Heart left ventricle (tissue), 16 donors: ENCODE data around the gene SLC6A13. TPM values are rescaled to one million over a fixed set of nuclear protein-coding genes. Genes with fewer than 3 reads are reported as not detected.

Source experiments
- ATAC-seq, 4 donors: fragments of 200-7000 bp; cut with Tn5 transposase; one replicate each; pipeline ENCODE4 v1.9.1; 2020 to 2022; ENCODE audit warnings: moderate library complexity in 4 of 4, mild to moderate bottlenecking in 3 of 4, moderate number of reproducible peaks in 1 of 4
- DNase-seq, 5 donors: peaks; one replicate each; pipeline ENCODE4 v3.0.0-alpha.2; 2020
- H3K27ac ChIP-seq, 12 donors: fragments of 200-600 bp; sonication (generic) in 4 of 12; one replicate each; pipeline versions ENCODE4 v1.5.0 to v1.8.0; 2016 to 2022; ENCODE audit warnings: mild to moderate bottlenecking in 2 of 12
- H3K27me3 ChIP-seq, 9 donors: fragments of 200-600 bp; sonication (generic) in 2 of 9; one replicate each; pipeline versions ENCODE4 v1.5.1 to v1.8.0; 2016 to 2022; ENCODE audit warnings: mild to moderate bottlenecking in 3 of 9
- H3K36me3 ChIP-seq, 9 donors: fragments of 200-600 bp; sonication (generic) in 2 of 9; one replicate each; pipeline versions ENCODE4 v1.5.0 to v1.8.0; 2018 to 2022; ENCODE audit warnings: mild to moderate bottlenecking in 2 of 9
- H3K4me1 ChIP-seq, 12 donors: fragments of 200-600 bp; sonication (generic) in 4 of 12; one replicate each; pipeline versions ENCODE4 v1.5.0 to v1.8.0; 2016 to 2022; ENCODE audit warnings: mild to moderate bottlenecking in 3 of 12
- H3K4me3 ChIP-seq, 12 donors: fragments of 200-600 bp; sonication (generic) in 4 of 12; one replicate each; pipeline versions ENCODE4 v1.5.0 to v1.8.0; 2017 to 2022; ENCODE audit warnings: mild to moderate bottlenecking in 9 of 12, moderate library complexity in 4 of 12
- H3K9me3 ChIP-seq, 12 donors: fragments of 200-600 bp; sonication (generic) in 4 of 12; one replicate each; pipeline versions ENCODE4 v1.5.0 to v1.8.0; 2016 to 2022; ENCODE audit warnings: mild to moderate bottlenecking in 1 of 12
- POLR2A ChIP-seq, 2 donors: fragments of 450-650 bp; IDR thresholded peaks; one replicate each; pipeline ENCODE4 v1.6.1; 2017; ENCODE audit warnings: antibody characterized with exemption in 2 of 2, mild to moderate bottlenecking in 2 of 2, moderate library complexity in 2 of 2
- WGBS, 4 donors: extraction: QIAGEN DNeasy Blood & Tissue Kit in 2 of 4; methylation state at CpG; one replicate each; pipeline versions ENCODE4 v1.1.5 to v1.1.7; 2013 to 2018; 5-methylcytosine and 5-hydroxymethylcytosine counted together
- intact Hi-C, 10 donors: fragments of 100-400 bp; cut with DNase I; formaldehyde crosslinking; loops; one replicate each; pipeline versions ENCODE4 v1.11.1 to v1.14.2; 2022
- polyA plus RNA-seq, 2 donors: library from polyadenylated mRNA; stranded (reverse); fragments of 200-250 nt; gene quantifications; one replicate each; pipeline ENCODE4 v1.2.3, GENCODE V29; 2013
- total RNA-seq, 9 donors: library from RNA; depleted of rRNA in 2 of 9; stranded (reverse); fragments of >200 nt in 2 of 9; fragmentation: NEBNext Ultra II Directional in 3 of 9; extraction: Animal tissue kit (Norgen Biotek cat#: 25700) in 3 of 9; gene quantifications; one replicate each; pipeline versions ENCODE4 v1.1.0 to v1.2.4, GENCODE V29; 2016 to 2023
- TF ChIP-seq, protein P1 (sequence below), 12 donors: fragments of 200-600 bp; sonication (generic) in 4 of 12; IDR thresholded peaks; one replicate each; pipeline versions ENCODE4 v1.5.0 to v1.8.0; 2018 to 2022; ENCODE audit warnings: antibody characterized with exemption in 12 of 12, mild to moderate bottlenecking in 5 of 12
- donor health status: ischemic (EF 13 %, LVEDD 7.1; RV severe dilation, severe dysfunction).
- donor health status: healthy with polysubstance abuse.
- donor health status: DM: no; HTN: yes; CAD: no.
- donor health status: DM: no; HTN: no; CAD: no.
- donor health status: ischemic (EF 25% LVEDD 6.9; RV normal size, moderate dysfunction).
- donor health status: ischemic (EF 25% LVEDD 5.7; RV mildly dilated, moderate dysfunction).
- donor health status: healthy.
- donor health status: DM: yes; HTN: yes; CAD: no.
- donor health status: ischemic (EF 35%, LVEDD 5.7; RV mildly dilated, moderate dysfunction).
- donor health status: nonischemic (EF 11% LVEDD 7.7; RV severe dilation, severe dysfunction).
- donor health status: DM: yes; HTN: yes; CAD: no.
- donor health status: PGD.
- donor health status: ischemic (EF 29% LVEDD 5.4; RV normal size, mild dysfunction).
- donor health status: nonischemic (EF 23%, LVEDD 6.1; RV moderate dilation, normal function).

The SLC6A13 gene
- total and polyA plus RNA-seq, 11 donors, result 0.79 to 4.6 (median 2.6) TPM

DNA sequence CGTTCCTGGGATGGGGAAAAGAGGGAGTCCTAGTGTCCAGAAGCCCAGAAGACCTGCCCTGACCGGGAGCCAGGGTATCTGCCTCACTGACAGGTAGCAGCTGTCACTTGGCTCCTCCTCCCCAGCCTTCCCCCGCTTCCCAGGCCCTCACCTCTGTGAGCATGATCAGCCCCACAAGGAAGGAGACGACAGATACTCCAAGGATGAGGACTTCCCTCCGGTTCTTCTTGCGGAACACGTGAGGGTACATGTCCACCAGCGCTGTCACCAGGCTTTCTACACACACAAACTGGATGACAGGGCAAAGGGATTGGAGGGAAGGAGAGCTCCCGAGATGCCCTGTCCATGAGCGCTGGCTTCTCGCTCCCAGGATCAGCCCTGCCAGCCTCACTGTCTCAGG is 38.8 kb downstream of the SLC6A13 start:
- no peak for DNase-seq
- H3K27ac ChIP-seq, result no peak overlapping the region
- no peak overlapping the region for H3K4me3 ChIP-seq
- H3K4me1 ChIP-seq, result peaks cover 0 to 6% (median 0%) of the 10 kb centered on the region in 12 donors
- TF ChIP-seq POLR2A (IDR thresholded peaks at IDR 0.05), result no peak
- TF ChIP-seq, protein P1, sequence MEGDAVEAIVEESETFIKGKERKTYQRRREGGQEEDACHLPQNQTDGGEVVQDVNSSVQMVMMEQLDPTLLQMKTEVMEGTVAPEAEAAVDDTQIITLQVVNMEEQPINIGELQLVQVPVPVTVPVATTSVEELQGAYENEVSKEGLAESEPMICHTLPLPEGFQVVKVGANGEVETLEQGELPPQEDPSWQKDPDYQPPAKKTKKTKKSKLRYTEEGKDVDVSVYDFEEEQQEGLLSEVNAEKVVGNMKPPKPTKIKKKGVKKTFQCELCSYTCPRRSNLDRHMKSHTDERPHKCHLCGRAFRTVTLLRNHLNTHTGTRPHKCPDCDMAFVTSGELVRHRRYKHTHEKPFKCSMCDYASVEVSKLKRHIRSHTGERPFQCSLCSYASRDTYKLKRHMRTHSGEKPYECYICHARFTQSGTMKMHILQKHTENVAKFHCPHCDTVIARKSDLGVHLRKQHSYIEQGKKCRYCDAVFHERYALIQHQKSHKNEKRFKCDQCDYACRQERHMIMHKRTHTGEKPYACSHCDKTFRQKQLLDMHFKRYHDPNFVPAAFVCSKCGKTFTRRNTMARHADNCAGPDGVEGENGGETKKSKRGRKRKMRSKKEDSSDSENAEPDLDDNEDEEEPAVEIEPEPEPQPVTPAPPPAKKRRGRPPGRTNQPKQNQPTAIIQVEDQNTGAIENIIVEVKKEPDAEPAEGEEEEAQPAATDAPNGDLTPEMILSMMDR (IDR thresholded peaks at IDR 0.05), result no peak
- intact Hi-C loops, result no loop called here
- 75 to 78% (median 76%) methylated on average over 9 to 11 of the region's 11 CpGs for WGBS, 4 donors
- no peaks in the 10 kb centered on the region for H3K9me3 ChIP-seq
- ATAC-seq, result no peak
- H3K36me3 ChIP-seq, result no peaks in the 10 kb centered on the region
- H3K27me3 ChIP-seq, result peaks cover 0 to 6% (median 0%) of the 10 kb centered on the region in 9 donors

DNA sequence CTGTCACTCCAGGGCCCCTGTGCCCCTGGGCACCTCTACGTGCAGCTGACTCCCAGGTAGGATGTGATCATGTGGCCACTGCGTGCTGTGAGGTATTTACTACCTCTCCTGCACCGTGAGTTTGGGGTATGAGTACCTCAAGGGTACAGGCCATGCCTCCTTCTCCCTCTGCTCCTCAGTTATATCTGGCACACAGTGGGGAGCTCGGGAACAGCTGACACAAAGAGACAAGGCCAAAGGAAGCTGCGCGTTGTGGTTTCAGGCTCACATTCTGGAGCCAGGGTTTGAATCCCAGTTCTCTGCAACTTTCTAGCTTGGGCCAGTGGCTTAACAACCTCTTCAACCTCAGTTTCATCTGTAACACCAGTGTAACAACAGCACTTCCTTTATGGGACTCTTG is 40.9 kb downstream of the SLC6A13 start:
- H3K4me3 ChIP-seq, result no peak overlapping the region
- no peaks in the 10 kb centered on the region for H3K36me3 ChIP-seq
- H3K9me3 ChIP-seq, result no peaks in the 10 kb centered on the region
- H3K27ac ChIP-seq, result no peak overlapping the region
- no peak for TF ChIP-seq POLR2A (IDR thresholded peaks at IDR 0.05)
- TF ChIP-seq, protein P1 (IDR thresholded peaks at IDR 0.05), result no peak
- DNase-seq (no peak), ATAC-seq (no peak)
- peaks cover 0 to 6% (median 0%) of the 10 kb centered on the region in 9 donors for H3K27me3 ChIP-seq
- peaks cover 0 to 6% (median 0%) of the 10 kb centered on the region in 12 donors for H3K4me1 ChIP-seq
- intact Hi-C loops, result no loop called here
- 82 to 87% (median 86%) methylated on average over 5 to 6 of the region's 6 CpGs for WGBS, 4 donors

DNA sequence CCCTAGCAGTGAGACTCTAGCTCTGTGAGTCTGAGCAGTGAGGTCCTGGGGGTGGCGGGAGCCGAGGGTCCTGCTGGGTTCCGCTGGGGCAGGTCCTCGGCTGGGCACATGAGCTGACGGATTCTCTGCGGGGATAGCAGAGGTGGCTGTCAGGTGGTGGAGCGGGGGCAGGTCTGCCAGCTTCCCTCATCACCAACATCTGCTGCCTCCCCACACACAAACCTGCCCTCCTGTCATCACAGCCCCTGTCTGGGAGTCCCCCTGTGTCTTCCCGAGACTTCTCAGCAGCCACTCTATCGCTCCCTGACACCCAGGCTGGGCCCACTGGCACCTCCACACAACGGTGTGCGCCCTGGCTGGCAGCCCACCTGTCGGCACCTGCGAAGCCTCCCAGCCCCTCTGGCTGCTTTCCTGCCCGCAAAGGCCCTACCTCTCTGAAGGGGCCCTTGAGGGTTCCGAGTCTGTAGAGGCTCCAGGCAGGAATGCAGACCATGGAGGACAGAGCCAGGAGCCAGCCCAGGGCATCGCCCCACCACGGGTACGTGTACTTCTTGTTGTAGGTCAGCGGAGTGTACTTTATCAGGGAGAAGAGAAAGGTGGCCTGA is 41.6 kb downstream of the SLC6A13 start:
- peaks cover 0 to 6% (median 0%) of the 10 kb centered on the region in 9 donors for H3K27me3 ChIP-seq
- DNase-seq (no peak), ATAC-seq (no peak)
- H3K9me3 ChIP-seq, result no peaks in the 10 kb centered on the region
- no peaks in the 10 kb centered on the region for H3K36me3 ChIP-seq
- TF ChIP-seq, protein P1 (IDR thresholded peaks at IDR 0.05), result no peak
- no peak for TF ChIP-seq POLR2A (IDR thresholded peaks at IDR 0.05)
- no peak overlapping the region for H3K4me3 ChIP-seq
- intact Hi-C loops, result no loop called here
- H3K4me1 ChIP-seq, result peaks cover 0 to 6% (median 0%) of the 10 kb centered on the region in 12 donors
- no peak overlapping the region for H3K27ac ChIP-seq
- WGBS, 4 donors, result 83 to 88% (median 86%) methylated on average over 14 to 19 of the region's 19 CpGs

DNA sequence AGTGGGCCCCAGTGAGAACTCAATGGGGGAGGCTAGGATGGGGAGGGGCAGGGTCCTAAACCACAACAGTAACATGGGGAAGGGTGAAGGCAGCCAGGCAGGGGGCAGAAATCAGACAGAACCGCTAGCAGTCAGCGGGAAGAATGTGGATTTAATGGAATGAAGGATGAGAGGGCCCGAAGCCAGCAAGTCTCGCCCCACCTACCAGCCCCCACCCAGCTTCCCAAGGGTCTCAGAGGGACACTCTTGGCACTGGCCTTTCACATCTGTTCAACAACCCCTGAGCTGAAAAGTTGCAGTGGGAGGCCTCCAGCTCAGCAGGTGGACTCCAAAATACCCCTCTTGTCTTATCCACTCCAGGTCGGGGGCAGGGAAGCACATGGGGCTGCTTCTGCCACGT is 42.1 kb downstream of the SLC6A13 start:
- Histone ChIP-seq H3K4me1 (peaks cover 0 to 6% (median 0%) of the 10 kb centered on the region in 12 donors), H3K27ac (no peak overlapping the region), H3K36me3 (no peaks in the 10 kb centered on the region), H3K4me3 (no peak overlapping the region), H3K9me3 (no peaks in the 10 kb centered on the region), H3K27me3 (peaks cover 0 to 6% (median 0%) of the 10 kb centered on the region in 9 donors)
- ATAC-seq (no peak), DNase-seq (no peak)
- WGBS, 4 donors, result 63 to 89% (median 74%) methylated on average over 4 to 6 of the region's 6 CpGs
- TF ChIP-seq, protein P1 (IDR thresholded peaks at IDR 0.05), result no peak
- no peak for TF ChIP-seq POLR2A (IDR thresholded peaks at IDR 0.05)
- intact Hi-C loops, result no loop called here
